CD14-positive monocyte (primary cell): ENCODE data around the gene MRNIP. TPM values are rescaled to one million over a fixed set of nuclear protein-coding genes. Genes with fewer than 3 reads are reported as not detected.

Experiments
- DNase-seq, 3 donors: peaks; one replicate each; pipeline ENCODE4 v3.0.0-alpha.2; 2011 to 2022
- H2AFZ ChIP-seq: 2 replicates; pipeline ENCODE4 v1.6.0; 2012; ENCODE audit warnings: mild to moderate bottlenecking, low read depth, low read length, inconsistent platforms; ENCODE audit not compliant: insufficient read depth, poor library complexity, severe bottlenecking
- H3K27ac ChIP-seq, 2 donors: 1 replicate in 1 of 2; 2 replicates in 1 of 2; pipeline ENCODE4 v1.5.1; 2012 to 2013; ENCODE audit warnings: low read length in 2 of 2, control low read depth in 1 of 2, inconsistent platforms in 1 of 2, low read depth in 1 of 2, mild to moderate bottlenecking in 1 of 2
- H3K27me3 ChIP-seq, 2 donors: one replicate each; pipeline versions ENCODE4 v1.6.0 to v1.6.1; 2011 to 2013; ENCODE audit warnings: low read length in 2 of 2; ENCODE audit not compliant: control insufficient read depth in 2 of 2, insufficient read depth in 2 of 2
- H3K36me3 ChIP-seq, 2 donors: replicated peaks in 1 of 2; 1 replicate in 1 of 2; 2 replicates in 1 of 2; pipeline versions ENCODE4 v1.5.1 to v1.6.1; 2012 to 2013; ENCODE audit warnings: low read length in 2 of 2, control low read depth in 1 of 2, inconsistent platforms in 1 of 2, mild to moderate bottlenecking in 1 of 2; ENCODE audit not compliant: insufficient read depth in 2 of 2, control insufficient read depth in 1 of 2
- H3K4me1 ChIP-seq, 2 donors: 1 replicate in 1 of 2; 2 replicates in 1 of 2; pipeline versions ENCODE4 v1.5.1 to v1.6.1; 2012 to 2013; ENCODE audit warnings: low read length in 2 of 2, control low read depth in 1 of 2, inconsistent platforms in 1 of 2, mild to moderate bottlenecking in 1 of 2, moderate library complexity in 1 of 2; ENCODE audit not compliant: insufficient read depth in 2 of 2, control insufficient read depth in 1 of 2
- H3K4me2 ChIP-seq: replicated peaks from 2 replicates; pipeline ENCODE3; 2012; ENCODE audit warnings: low read length, moderate library complexity, mild to moderate bottlenecking; ENCODE audit not compliant: poor library complexity, severe bottlenecking; ENCODE audit errors: extremely low read depth
- H3K4me3 ChIP-seq, 3 experiments: fragments of 200-600 bp in 1 of 3; sonication (generic) in 1 of 3; replicated peaks in 1 of 3; 1 replicate in 2 of 3; 2 replicates in 1 of 3; pipeline ENCODE4 v1.5.1; 2011 to 2013; ENCODE audit warnings: low read length in 3 of 3, mild to moderate bottlenecking in 3 of 3, control low read depth in 2 of 3, low read depth in 2 of 3, inconsistent platforms in 1 of 3, moderate library complexity in 1 of 3
- H3K79me2 ChIP-seq: 2 replicates; pipeline ENCODE4 v1.6.0; 2012; ENCODE audit warnings: mild to moderate bottlenecking, control low read depth, inconsistent platforms, low read length, moderate library complexity; ENCODE audit not compliant: insufficient read depth
- H3K9ac ChIP-seq: 2 replicates; pipeline ENCODE4 v1.6.0; 2017; ENCODE audit warnings: low read length, mild to moderate bottlenecking; ENCODE audit not compliant: insufficient read depth, poor library complexity, severe bottlenecking
- H3K9me3 ChIP-seq, 2 donors: replicated peaks in 1 of 2; 1 replicate in 1 of 2; 2 replicates in 1 of 2; pipeline versions ENCODE4 v1.5.1 to v1.6.1; 2012 to 2013; ENCODE audit warnings: low read length in 2 of 2, control low read depth in 1 of 2; ENCODE audit not compliant: control insufficient read depth in 1 of 2, insufficient read depth in 1 of 2
- H4K20me1 ChIP-seq: 2 replicates; pipeline ENCODE4 v1.6.0; 2012; ENCODE audit warnings: mild to moderate bottlenecking, low read length, control low read depth, moderate library complexity; ENCODE audit not compliant: insufficient read depth
- H3K27ac Mint-ChIP-seq, 7 donors: one replicate each; pipeline ENCODE4 v1.8.0; 2020; ENCODE audit warnings: mild to moderate bottlenecking in 7 of 7, mixed read lengths in 7 of 7, moderate library complexity in 6 of 7, inconsistent platforms in 2 of 7
- H3K27me3 Mint-ChIP-seq, 3 donors: one replicate each; pipeline ENCODE4 v1.8.0; 2021 to 2022; ENCODE audit warnings: low read depth in 3 of 3, mild to moderate bottlenecking in 3 of 3, mixed read lengths in 3 of 3, moderate library complexity in 3 of 3, inconsistent platforms in 1 of 3
- H3K36me3 Mint-ChIP-seq, 2 donors: one replicate each; pipeline ENCODE4 v1.8.0; 2020; ENCODE audit warnings: mixed read lengths in 2 of 2, inconsistent platforms in 1 of 2, mild to moderate bottlenecking in 1 of 2
- H3K4me1 Mint-ChIP-seq: one replicate; pipeline ENCODE4 v1.8.0; 2020; ENCODE audit warnings: mild to moderate bottlenecking, mixed read lengths
- H3K4me3 Mint-ChIP-seq, 2 donors: one replicate each; pipeline ENCODE4 v1.8.0; 2020; ENCODE audit warnings: mild to moderate bottlenecking in 2 of 2, mixed read lengths in 2 of 2, moderate library complexity in 1 of 2
- H3K9me3 Mint-ChIP-seq, 7 donors: one replicate each; pipeline ENCODE4 v1.8.0; 2020 to 2022; ENCODE audit warnings: mixed read lengths in 7 of 7, mild to moderate bottlenecking in 6 of 7, moderate library complexity in 6 of 7, inconsistent platforms in 2 of 7
- WGBS: methylation state at CpG from one replicate; pipeline ENCODE4 v1.1.5; 2013; ENCODE audit warnings: missing lambda C conversion rate; ENCODE audit not compliant: insufficient coverage; 5-methylcytosine and 5-hydroxymethylcytosine counted together
- intact Hi-C, 2 donors: fragments of 100-400 bp; cut with micrococcal nuclease; formaldehyde crosslinking; loops; one replicate each; pipeline versions ENCODE4 v1.15.0 to v1.15.1; 2023
- polyA plus RNA-seq, 3 donors: library from polyadenylated mRNA; depleted of rRNA in 1 of 3; unstranded in 2 of 3; stranded (reverse) in 1 of 3; fragments of 300-500 nt in 2 of 3; fragments of >200 nt in 1 of 3; fragmentation: Illumina TruSeq in 2 of 3; gene quantifications; 1 replicate in 2 of 3; 2 replicates in 1 of 3; pipeline ENCODE4 v1.2.3, GENCODE V29; 2012 to 2021
- TF ChIP-seq, protein P1 (sequence below): fragments of 200-600 bp; IDR thresholded peaks from one replicate; pipeline ENCODE4 v1.8.0; 2022; ENCODE audit warnings: antibody characterized with exemption, mild to moderate bottlenecking

MRNIP gene
- polyA plus RNA-seq, 3 donors = 1.2 to 23.0 (median 1.4) TPM

DNA sequence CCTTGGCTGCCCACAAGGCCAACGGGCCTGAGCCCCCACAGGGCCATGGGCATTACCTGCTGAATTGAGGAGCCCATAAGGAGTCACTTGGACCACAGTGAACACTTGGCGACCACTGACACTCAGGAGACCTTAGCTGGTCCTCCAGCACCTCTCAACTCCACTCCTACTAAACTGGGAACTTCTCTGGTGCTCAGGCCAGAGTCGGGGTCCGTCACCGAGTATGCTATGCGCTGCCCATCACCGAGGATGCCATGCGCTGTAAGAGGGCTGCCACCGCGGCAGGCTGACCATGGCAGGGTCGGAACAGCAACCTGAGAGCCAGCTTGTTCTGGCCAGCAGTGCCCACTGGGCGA lies 38.5 kb downstream of the MRNIP start:
- peaks cover 51 to 69% of the 10 kb centered on the region in 2 donors for H3K4me1 ChIP-seq
- TF ChIP-seq, protein P1, sequence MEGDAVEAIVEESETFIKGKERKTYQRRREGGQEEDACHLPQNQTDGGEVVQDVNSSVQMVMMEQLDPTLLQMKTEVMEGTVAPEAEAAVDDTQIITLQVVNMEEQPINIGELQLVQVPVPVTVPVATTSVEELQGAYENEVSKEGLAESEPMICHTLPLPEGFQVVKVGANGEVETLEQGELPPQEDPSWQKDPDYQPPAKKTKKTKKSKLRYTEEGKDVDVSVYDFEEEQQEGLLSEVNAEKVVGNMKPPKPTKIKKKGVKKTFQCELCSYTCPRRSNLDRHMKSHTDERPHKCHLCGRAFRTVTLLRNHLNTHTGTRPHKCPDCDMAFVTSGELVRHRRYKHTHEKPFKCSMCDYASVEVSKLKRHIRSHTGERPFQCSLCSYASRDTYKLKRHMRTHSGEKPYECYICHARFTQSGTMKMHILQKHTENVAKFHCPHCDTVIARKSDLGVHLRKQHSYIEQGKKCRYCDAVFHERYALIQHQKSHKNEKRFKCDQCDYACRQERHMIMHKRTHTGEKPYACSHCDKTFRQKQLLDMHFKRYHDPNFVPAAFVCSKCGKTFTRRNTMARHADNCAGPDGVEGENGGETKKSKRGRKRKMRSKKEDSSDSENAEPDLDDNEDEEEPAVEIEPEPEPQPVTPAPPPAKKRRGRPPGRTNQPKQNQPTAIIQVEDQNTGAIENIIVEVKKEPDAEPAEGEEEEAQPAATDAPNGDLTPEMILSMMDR = no peak
- 42% methylated on average over 12 of the region's 12 CpGs for WGBS

DNA sequence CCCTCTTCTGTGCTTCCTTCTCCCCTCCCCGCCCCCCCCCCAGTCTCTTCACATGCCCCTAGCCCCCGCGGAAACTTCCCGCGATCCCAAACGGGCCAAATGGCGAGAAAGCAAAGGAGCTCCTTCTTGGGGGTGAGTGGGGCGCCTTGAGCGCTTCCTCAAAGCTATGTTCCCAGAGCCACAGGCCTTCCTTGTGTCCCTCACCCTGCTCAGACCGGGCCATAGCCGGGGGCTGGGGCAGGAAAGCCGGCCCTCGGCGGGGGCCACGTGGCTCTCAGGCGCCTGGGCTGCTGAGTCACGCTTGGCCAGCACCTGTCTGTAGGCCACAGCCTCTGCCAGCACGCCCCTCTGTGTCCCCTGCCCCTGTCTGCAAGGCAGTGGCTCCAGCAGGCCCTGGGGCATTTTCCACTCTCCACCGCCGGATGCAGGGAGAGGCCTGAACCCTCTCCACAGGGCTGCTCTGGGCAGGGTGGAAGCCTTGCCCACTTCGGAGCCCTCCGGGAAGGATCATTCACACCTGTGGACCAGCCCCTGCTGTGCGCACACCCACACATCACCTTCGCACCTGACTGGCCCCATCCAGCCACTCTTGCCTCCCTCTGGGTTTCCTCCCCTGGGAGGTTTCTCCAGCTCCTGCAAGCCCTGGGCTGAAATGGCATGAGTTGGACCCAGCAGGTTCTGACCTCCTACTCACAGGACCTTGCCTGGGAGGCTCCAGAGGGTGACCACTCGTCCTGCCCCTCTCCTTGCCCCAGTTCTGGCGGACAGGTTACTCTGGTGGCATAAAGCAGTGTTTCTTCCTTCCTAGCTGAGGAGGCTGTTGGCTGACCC lies 39.1 kb downstream of the MRNIP start:
- TF ChIP-seq, protein P1 = no peak
- H3K4me3 ChIP-seq = peak overlapping the region in 2 of 3 experiments; percentile 87 to 99
- H3K9ac ChIP-seq = peak overlapping the region; percentile 100
- peaks cover 21 to 22% of the 10 kb centered on the region in 2 donors for H3K36me3 ChIP-seq
- H3K27me3 ChIP-seq = no peaks in the 10 kb centered on the region
- H3K36me3 Mint-ChIP-seq = peaks cover 29 to 33% of the 10 kb centered on the region in 2 donors
- H3K79me2 ChIP-seq = peaks cover 43% of the 10 kb centered on the region
- H3K27ac ChIP-seq = peak overlapping the region; percentile 90 to 98
- peak overlapping the region; percentile 96 for H3K4me2 ChIP-seq
- peaks cover 9 to 18% (median 18%) of the 10 kb centered on the region in 3 donors for H3K27me3 Mint-ChIP-seq
- peaks cover 38% of the 10 kb centered on the region for H4K20me1 ChIP-seq
- intact Hi-C loops = loop anchor here (1.0 to 10.0 kb wide), 5 partner anchors 13 to 195 kb away; partner anchors contain the start of genes HNRNPH1 (in 1 of the 2) and MGAT4B (in 1 of the 2)
- H3K9me3 ChIP-seq = no peaks in the 10 kb centered on the region
- H3K4me3 Mint-ChIP-seq = peak overlapping the region; percentile 78 to 82
- H3K9me3 Mint-ChIP-seq = peaks cover 0 to 3% (median 0%) of the 10 kb centered on the region in 7 donors
- DNase-seq = peak; percentile 69 to 82 (median 73)
- H2AFZ ChIP-seq = peak overlapping the region; percentile 59
- peaks cover 51 to 69% of the 10 kb centered on the region in 2 donors for H3K4me1 ChIP-seq
- H3K27ac Mint-ChIP-seq = peak overlapping the region; percentile 89 to 96 (median 95)
- 31% methylated on average over 21 of the region's 26 CpGs for WGBS
- H3K4me1 Mint-ChIP-seq = peaks cover 53% of the 10 kb centered on the region

More for the DNA sequence above, 38.5 kb downstream of the MRNIP start:
- Histone ChIP-seq H3K4me3 (peak overlapping the region; percentile 87 to 99 (median 87)), H3K36me3 (peaks cover 27 to 28% of the 10 kb centered on the region in 2 donors), H3K4me2 (peak overlapping the region; percentile 96), H3K79me2 (peaks cover 49% of the 10 kb centered on the region), H3K9me3 (no peaks in the 10 kb centered on the region), H3K27ac (peak overlapping the region; percentile 90 to 98), H3K9ac (peak overlapping the region; percentile 100), H3K27me3 (no peaks in the 10 kb centered on the region), H4K20me1 (peaks cover 43% of the 10 kb centered on the region), H2AFZ (peak overlapping the region; percentile 42)
- Mint-ChIP-seq H3K9me3 (peaks cover 0 to 3% (median 0%) of the 10 kb centered on the region in 7 donors), H3K27ac (peak overlapping the region; percentile 89 to 96 (median 95)), H3K27me3 (peaks cover 9 to 18% (median 18%) of the 10 kb centered on the region in 3 donors), H3K4me1 (peaks cover 56% of the 10 kb centered on the region), H3K36me3 (peaks cover 34 to 39% of the 10 kb centered on the region in 2 donors), H3K4me3 (peak overlapping the region; percentile 78 to 82)
- intact Hi-C loops = loop anchor here (2.0 to 10.0 kb wide), 4 partner anchors 13 to 195 kb away; partner anchors contain the start of genes HNRNPH1 (in 1 of the 2) and MGAT4B (in 1 of the 2)
- DNase-seq = no peak
